Astrocyte (in vitro differentiated cells and primary cell): ENCODE results near the gene UBAP1. TPM values are rescaled to one million over a fixed set of nuclear protein-coding genes. Genes with fewer than 3 reads are reported as not detected.

Experiments used
- DNase-seq: peaks from one replicate; pipeline ENCODE4 v3.0.0-alpha.2; 2010; ENCODE audit warnings: low read depth
- FAIRE-seq: peaks from 2 replicates; lab custom pipeline; 2011; peaks lifted over from hg19 to GRCh38; lab: Jason Lieb, UNC
- H2AFZ ChIP-seq: 2 replicates; pipeline ENCODE4 v1.6.0; 2012; ENCODE audit warnings: low read depth, low read length, inconsistent platforms
- H3K27ac ChIP-seq: 2 replicates; pipeline ENCODE4 v1.5.1; 2011; ENCODE audit warnings: low read depth, low read length, inconsistent platforms
- H3K27me3 ChIP-seq: 2 replicates; pipeline ENCODE4 v1.6.0; 2011; ENCODE audit warnings: low read length, inconsistent platforms; ENCODE audit not compliant: insufficient read depth
- H3K36me3 ChIP-seq: 2 replicates; pipeline ENCODE4 v1.5.1; 2011; ENCODE audit warnings: low read length, inconsistent platforms; ENCODE audit not compliant: insufficient read depth
- H3K4me1 ChIP-seq: 2 replicates; pipeline ENCODE4 v1.5.1; 2011; ENCODE audit warnings: low read length, inconsistent platforms; ENCODE audit not compliant: insufficient read depth
- H3K4me2 ChIP-seq: 2 replicates; pipeline ENCODE4 v1.6.0; 2012; ENCODE audit warnings: low read length, inconsistent platforms
- H3K4me3 ChIP-seq: 2 replicates; pipeline ENCODE4 v1.5.1; 2011; ENCODE audit warnings: low read depth, mild to moderate bottlenecking, low read length, inconsistent platforms; ENCODE audit not compliant: insufficient read depth
- H3K79me2 ChIP-seq: 2 replicates; pipeline ENCODE4 v1.6.0; 2012; ENCODE audit warnings: mild to moderate bottlenecking, low read length, inconsistent platforms; ENCODE audit not compliant: insufficient read depth
- H3K9ac ChIP-seq: 2 replicates; pipeline ENCODE4 v1.6.0; 2012; ENCODE audit warnings: mild to moderate bottlenecking, low read length, inconsistent platforms
- H3K9me3 ChIP-seq: 2 replicates; pipeline ENCODE4 v1.5.1; 2012; ENCODE audit warnings: low read depth, mild to moderate bottlenecking, low read length, inconsistent platforms; ENCODE audit not compliant: insufficient read depth
- H4K20me1 ChIP-seq: 2 replicates; pipeline ENCODE4 v1.6.0; 2012; ENCODE audit warnings: low read length, inconsistent platforms; ENCODE audit not compliant: insufficient read depth
- H3K27ac Mint-ChIP-seq: one replicate; pipeline ENCODE4 v1.8.0; 2021; ENCODE audit warnings: mild to moderate bottlenecking, mixed read lengths; ENCODE audit not compliant: unreplicated experiment
- H3K27me3 Mint-ChIP-seq: one replicate; pipeline ENCODE4 v1.8.0; 2021; ENCODE audit warnings: low read depth, mixed read lengths; ENCODE audit not compliant: unreplicated experiment
- H3K36me3 Mint-ChIP-seq: one replicate; pipeline ENCODE4 v1.8.0; 2021; ENCODE audit warnings: low read depth, mixed read lengths; ENCODE audit not compliant: unreplicated experiment
- H3K4me1 Mint-ChIP-seq: one replicate; pipeline ENCODE4 v1.8.0; 2021; ENCODE audit warnings: low read depth, mixed read lengths; ENCODE audit not compliant: unreplicated experiment
- H3K4me3 Mint-ChIP-seq: one replicate; pipeline ENCODE4 v1.8.0; 2021; ENCODE audit warnings: mild to moderate bottlenecking, moderate library complexity, mixed read lengths; ENCODE audit not compliant: unreplicated experiment
- H3K9me3 Mint-ChIP-seq: one replicate; pipeline ENCODE4 v1.8.0; 2021; ENCODE audit warnings: mild to moderate bottlenecking, mixed read lengths; ENCODE audit not compliant: unreplicated experiment
- EZH2 ChIP-seq: IDR thresholded peaks from 2 replicates; pipeline ENCODE4 v1.6.1; 2012; ENCODE audit warnings: mild to moderate bottlenecking, low read length, inconsistent platforms; ENCODE audit not compliant: insufficient read depth
- total RNA-seq: library from RNA; stranded (reverse); gene quantifications from 2 replicates; pipeline ENCODE4 v1.2.1, GENCODE V29; 2021
- TF ChIP-seq, protein P1 (sequence below): IDR thresholded peaks from 2 replicates; pipeline ENCODE4 v1.5.1; 2011; ENCODE audit warnings: low read depth, mild to moderate bottlenecking, inconsistent platforms, low read length, moderate library complexity; ENCODE audit not compliant: insufficient read depth

The UBAP1 gene
- total RNA-seq, 1 donor from 2014 or later = 52.0 TPM

DNA sequence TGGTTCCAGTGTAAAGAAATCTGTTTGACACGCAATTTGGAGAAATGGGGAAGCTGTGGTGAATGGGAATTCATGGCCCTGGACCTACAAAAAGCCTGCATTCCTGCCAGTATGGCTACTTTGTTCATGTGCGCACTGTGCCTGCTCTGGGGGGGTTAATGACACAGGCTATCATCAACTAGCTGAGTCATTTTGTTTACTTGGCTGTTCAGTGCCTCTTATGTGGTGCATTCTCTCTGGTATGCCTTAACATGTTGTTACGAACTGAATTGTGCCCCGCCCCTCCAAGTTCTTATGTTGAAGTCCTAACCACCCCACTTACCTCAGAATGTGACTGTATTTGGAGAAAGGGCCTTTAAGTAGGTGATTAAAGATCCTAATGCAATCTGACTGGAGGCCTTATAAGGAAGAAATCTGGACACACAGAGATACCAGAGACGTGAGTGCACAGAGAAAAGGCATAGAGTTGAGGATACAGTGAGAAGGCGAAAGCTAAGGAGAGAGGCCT, 20.4 kb upstream of the UBAP1 start:
- no peaks in the 10 kb centered on the region for H3K9me3 Mint-ChIP-seq
- no peaks in the 10 kb centered on the region for H3K79me2 ChIP-seq
- H3K4me1 Mint-ChIP-seq = peaks cover 7% of the 10 kb centered on the region
- H3K9ac ChIP-seq = peak overlapping the region; percentile 7
- H4K20me1 ChIP-seq = no peaks in the 10 kb centered on the region
- peak overlapping the region; percentile 70 for H3K27ac Mint-ChIP-seq
- peak overlapping the region; percentile 6 for H2AFZ ChIP-seq
- no peaks in the 10 kb centered on the region for H3K27me3 Mint-ChIP-seq
- H3K36me3 Mint-ChIP-seq = no peaks in the 10 kb centered on the region
- no peak for TF ChIP-seq EZH2
- TF ChIP-seq, protein P1, sequence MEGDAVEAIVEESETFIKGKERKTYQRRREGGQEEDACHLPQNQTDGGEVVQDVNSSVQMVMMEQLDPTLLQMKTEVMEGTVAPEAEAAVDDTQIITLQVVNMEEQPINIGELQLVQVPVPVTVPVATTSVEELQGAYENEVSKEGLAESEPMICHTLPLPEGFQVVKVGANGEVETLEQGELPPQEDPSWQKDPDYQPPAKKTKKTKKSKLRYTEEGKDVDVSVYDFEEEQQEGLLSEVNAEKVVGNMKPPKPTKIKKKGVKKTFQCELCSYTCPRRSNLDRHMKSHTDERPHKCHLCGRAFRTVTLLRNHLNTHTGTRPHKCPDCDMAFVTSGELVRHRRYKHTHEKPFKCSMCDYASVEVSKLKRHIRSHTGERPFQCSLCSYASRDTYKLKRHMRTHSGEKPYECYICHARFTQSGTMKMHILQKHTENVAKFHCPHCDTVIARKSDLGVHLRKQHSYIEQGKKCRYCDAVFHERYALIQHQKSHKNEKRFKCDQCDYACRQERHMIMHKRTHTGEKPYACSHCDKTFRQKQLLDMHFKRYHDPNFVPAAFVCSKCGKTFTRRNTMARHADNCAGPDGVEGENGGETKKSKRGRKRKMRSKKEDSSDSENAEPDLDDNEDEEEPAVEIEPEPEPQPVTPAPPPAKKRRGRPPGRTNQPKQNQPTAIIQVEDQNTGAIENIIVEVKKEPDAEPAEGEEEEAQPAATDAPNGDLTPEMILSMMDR = no peak
- no peaks in the 10 kb centered on the region for H3K9me3 ChIP-seq
- FAIRE-seq (no peak), DNase-seq (peak; percentile 97)
- H3K27ac ChIP-seq = peak overlapping the region; percentile 28
- H3K27me3 ChIP-seq = no peaks in the 10 kb centered on the region
- no peak overlapping the region for H3K4me3 Mint-ChIP-seq
- no peaks in the 10 kb centered on the region for H3K36me3 ChIP-seq
- no peak overlapping the region for H3K4me3 ChIP-seq
- H3K4me1 ChIP-seq = peaks cover 16% of the 10 kb centered on the region
- peak overlapping the region; percentile 26 for H3K4me2 ChIP-seq

DNA sequence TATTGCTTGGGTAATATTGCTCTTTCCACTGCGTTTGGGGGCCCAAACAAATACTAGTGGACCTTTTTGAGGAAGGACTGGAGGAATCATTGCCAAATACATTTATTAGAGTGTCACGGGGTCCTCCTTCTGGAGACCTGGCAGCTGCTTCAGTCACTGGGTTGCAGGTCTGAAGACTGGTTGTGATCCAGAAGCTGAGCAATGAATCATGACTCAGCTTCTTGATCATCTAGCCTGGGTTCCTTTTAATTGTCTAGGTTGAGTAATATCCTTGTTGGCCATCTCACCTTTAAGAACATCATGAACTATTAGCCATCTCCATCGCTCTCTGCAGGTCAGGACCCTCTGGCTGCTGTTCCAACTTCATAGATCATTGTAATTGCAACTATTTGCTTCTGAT, 15.4 kb upstream of the UBAP1 start:
- no peak overlapping the region for H3K4me3 ChIP-seq
- H2AFZ ChIP-seq = no peak overlapping the region
- TF ChIP-seq EZH2 = no peak
- TF ChIP-seq, protein P1 = no peak
- no peaks in the 10 kb centered on the region for H3K79me2 ChIP-seq
- Mint-ChIP-seq H3K27ac (no peak overlapping the region), H3K36me3 (no peaks in the 10 kb centered on the region), H3K4me3 (no peak overlapping the region), H3K9me3 (no peaks in the 10 kb centered on the region), H3K4me1 (peaks cover 4% of the 10 kb centered on the region), H3K27me3 (no peaks in the 10 kb centered on the region)
- peaks cover 14% of the 10 kb centered on the region for H3K4me1 ChIP-seq
- H3K27ac ChIP-seq = no peak overlapping the region
- no peaks in the 10 kb centered on the region for H3K27me3 ChIP-seq
- no peak overlapping the region for H3K9ac ChIP-seq
- FAIRE-seq = no peak
- no peaks in the 10 kb centered on the region for H3K9me3 ChIP-seq
- no peaks in the 10 kb centered on the region for H3K36me3 ChIP-seq
- H3K4me2 ChIP-seq = no peak overlapping the region
- DNase-seq = peak; percentile 64
- H4K20me1 ChIP-seq = no peaks in the 10 kb centered on the region

DNA sequence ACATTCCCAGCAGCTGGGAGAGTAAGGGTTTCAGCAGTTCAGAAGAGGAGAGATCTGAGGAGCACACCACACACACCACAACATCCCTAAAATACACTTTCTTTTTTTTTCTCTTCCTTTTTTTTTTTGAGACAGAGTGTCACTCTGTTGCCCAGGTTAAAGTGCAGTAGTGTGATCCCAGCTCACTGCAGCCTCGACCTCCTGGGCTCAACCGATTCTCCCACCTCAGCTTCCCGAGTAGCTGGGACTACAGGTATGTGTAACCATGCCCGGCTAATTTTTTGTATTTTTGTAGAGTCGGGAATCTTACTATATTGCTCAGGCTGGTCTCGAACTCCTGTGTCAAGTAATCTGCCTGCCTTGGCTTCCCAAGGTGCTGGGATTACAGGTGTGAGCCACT, 9.7 kb upstream of the UBAP1 start:
- Histone ChIP-seq H4K20me1 (no peaks in the 10 kb centered on the region), H3K36me3 (no peaks in the 10 kb centered on the region), H3K4me2 (no peak overlapping the region), H3K79me2 (no peaks in the 10 kb centered on the region), H3K4me3 (no peak overlapping the region), H3K27me3 (no peaks in the 10 kb centered on the region), H3K27ac (no peak overlapping the region), H3K9ac (no peak overlapping the region), H2AFZ (no peak overlapping the region), H3K4me1 (no peaks in the 10 kb centered on the region), H3K9me3 (no peaks in the 10 kb centered on the region)
- Mint-ChIP-seq H3K27me3 (no peaks in the 10 kb centered on the region), H3K27ac (no peak overlapping the region), H3K4me1 (no peaks in the 10 kb centered on the region), H3K4me3 (no peak overlapping the region), H3K9me3 (no peaks in the 10 kb centered on the region), H3K36me3 (no peaks in the 10 kb centered on the region)
- no peak for TF ChIP-seq EZH2
- TF ChIP-seq, protein P1 = no peak
- DNase-seq = no peak
- FAIRE-seq = no peak
